ENCODE measurements around the gene MLPH.

MLPH gene

GRCh38 chr2:237536617-237537016 lies 49.6 kb downstream of the MLPH start:
- Mint-ChIP-seq H3K4me3 (no peak overlapping the region), H3K4me1 (ENCODE audit: low read depth) (no peaks in the 10 kb centered on the region), H3K9me3 (no peaks in the 10 kb centered on the region), H3K27ac (no peak overlapping the region), H3K36me3 (ENCODE audit: low read depth) (no peaks in the 10 kb centered on the region), H3K27me3 (ENCODE audit: low read depth) (no peaks in the 10 kb centered on the region)
- no peak for DNase-seq (ENCODE audit: low spot score)

- no peaks in the 10 kb centered on the region for H3K27me3 Mint-ChIP-seq (ENCODE audit: low read depth)
- H3K4me3 Mint-ChIP-seq: no peak overlapping the region
- no peaks in the 10 kb centered on the region for H3K4me1 Mint-ChIP-seq (ENCODE audit: low read depth)
- no peaks in the 10 kb centered on the region for H3K36me3 Mint-ChIP-seq (ENCODE audit: low read depth)
- DNase-seq (ENCODE audit: low spot score): no peak
- H3K27ac Mint-ChIP-seq: no peak overlapping the region
- H3K9me3 Mint-ChIP-seq: no peaks in the 10 kb centered on the region
Measured at GRCh38 chr2:237538001-237538720, 51.1 kb downstream of the MLPH start.

GRCh38 chr2:237538901-237539300 lies 51.9 kb downstream of the MLPH start:
- Mint-ChIP-seq H3K36me3 (ENCODE audit: low read depth) (no peaks in the 10 kb centered on the region), H3K27ac (no peak overlapping the region), H3K4me1 (ENCODE audit: low read depth) (no peaks in the 10 kb centered on the region), H3K4me3 (no peak overlapping the region), H3K27me3 (ENCODE audit: low read depth) (no peaks in the 10 kb centered on the region), H3K9me3 (no peaks in the 10 kb centered on the region)
- no peak for DNase-seq (ENCODE audit: low spot score)

- DNase-seq (ENCODE audit: low spot score): no peak
- H3K4me1 Mint-ChIP-seq (ENCODE audit: low read depth): no peaks in the 10 kb centered on the region
- no peak overlapping the region for H3K27ac Mint-ChIP-seq
- no peaks in the 10 kb centered on the region for H3K27me3 Mint-ChIP-seq (ENCODE audit: low read depth)
- no peaks in the 10 kb centered on the region for H3K36me3 Mint-ChIP-seq (ENCODE audit: low read depth)
- no peak overlapping the region for H3K4me3 Mint-ChIP-seq
- H3K9me3 Mint-ChIP-seq: no peaks in the 10 kb centered on the region
Measured at GRCh38 chr2:237539681-237540080, 52.6 kb downstream of the MLPH start.

- Mint-ChIP-seq H3K4me3 (no peak overlapping the region), H3K27me3 (ENCODE audit: low read depth) (no peaks in the 10 kb centered on the region), H3K27ac (no peak overlapping the region), H3K9me3 (no peaks in the 10 kb centered on the region), H3K36me3 (ENCODE audit: low read depth) (no peaks in the 10 kb centered on the region), H3K4me1 (ENCODE audit: low read depth) (no peaks in the 10 kb centered on the region)
- DNase-seq (ENCODE audit: low spot score): no peak
Measured at GRCh38 chr2:237540223-237540775, 53.2 kb downstream of the MLPH start.

GRCh38 chr2:237540823-237541222 lies 53.8 kb downstream of the MLPH start:
- Mint-ChIP-seq H3K27me3 (ENCODE audit: low read depth) (no peaks in the 10 kb centered on the region), H3K9me3 (no peaks in the 10 kb centered on the region), H3K4me1 (ENCODE audit: low read depth) (no peaks in the 10 kb centered on the region), H3K4me3 (no peak overlapping the region), H3K36me3 (ENCODE audit: low read depth) (no peaks in the 10 kb centered on the region), H3K27ac (no peak overlapping the region)
- DNase-seq (ENCODE audit: low spot score): no peak

- Mint-ChIP-seq H3K4me1 (ENCODE audit: low read depth) (no peaks in the 10 kb centered on the region), H3K27me3 (ENCODE audit: low read depth) (no peaks in the 10 kb centered on the region), H3K4me3 (no peak overlapping the region), H3K36me3 (ENCODE audit: low read depth) (no peaks in the 10 kb centered on the region), H3K9me3 (no peaks in the 10 kb centered on the region), H3K27ac (no peak overlapping the region)
- no peak for DNase-seq (ENCODE audit: low spot score)
Measured at GRCh38 chr2:237541243-237541642, 54.2 kb downstream of the MLPH start.

- Mint-ChIP-seq H3K36me3 (ENCODE audit: low read depth) (no peaks in the 10 kb centered on the region), H3K4me1 (ENCODE audit: low read depth) (no peaks in the 10 kb centered on the region), H3K27ac (no peak overlapping the region), H3K4me3 (no peak overlapping the region), H3K9me3 (no peaks in the 10 kb centered on the region), H3K27me3 (ENCODE audit: low read depth) (no peaks in the 10 kb centered on the region)
- no peak for DNase-seq (ENCODE audit: low spot score)
Measured at GRCh38 chr2:237542001-237542704, 55.1 kb downstream of the MLPH start.

GRCh38 chr2:237546040-237546875 lies 59.2 kb downstream of the MLPH start:
- Mint-ChIP-seq H3K27me3 (ENCODE audit: low read depth) (no peaks in the 10 kb centered on the region), H3K27ac (no peak overlapping the region), H3K4me3 (no peak overlapping the region), H3K9me3 (no peaks in the 10 kb centered on the region), H3K4me1 (ENCODE audit: low read depth) (no peaks in the 10 kb centered on the region), H3K36me3 (ENCODE audit: low read depth) (no peaks in the 10 kb centered on the region)
- no peak for DNase-seq (ENCODE audit: low spot score)

GRCh38 chr2:237546876-237547395 lies 59.9 kb downstream of the MLPH start:
- H3K27me3 Mint-ChIP-seq (ENCODE audit: low read depth): no peaks in the 10 kb centered on the region
- H3K36me3 Mint-ChIP-seq (ENCODE audit: low read depth): no peaks in the 10 kb centered on the region
- H3K4me1 Mint-ChIP-seq (ENCODE audit: low read depth): no peaks in the 10 kb centered on the region
- no peak overlapping the region for H3K4me3 Mint-ChIP-seq
- no peak for DNase-seq (ENCODE audit: low spot score)
- H3K9me3 Mint-ChIP-seq: no peaks in the 10 kb centered on the region
- no peak overlapping the region for H3K27ac Mint-ChIP-seq

- DNase-seq (ENCODE audit: low spot score): no peak
- H3K27me3 Mint-ChIP-seq (ENCODE audit: low read depth): no peaks in the 10 kb centered on the region
- no peaks in the 10 kb centered on the region for H3K9me3 Mint-ChIP-seq
- no peaks in the 10 kb centered on the region for H3K4me1 Mint-ChIP-seq (ENCODE audit: low read depth)
- no peak overlapping the region for H3K4me3 Mint-ChIP-seq
- no peak overlapping the region for H3K27ac Mint-ChIP-seq
- no peaks in the 10 kb centered on the region for H3K36me3 Mint-ChIP-seq (ENCODE audit: low read depth)
Measured at GRCh38 chr2:237547841-237548416, 60.9 kb downstream of the MLPH start.

GRCh38 chr2:237549216-237549615 lies 62.2 kb downstream of the MLPH start:
- DNase-seq (ENCODE audit: low spot score): no peak
- H3K27me3 Mint-ChIP-seq (ENCODE audit: low read depth): no peaks in the 10 kb centered on the region
- no peaks in the 10 kb centered on the region for H3K36me3 Mint-ChIP-seq (ENCODE audit: low read depth)
- H3K4me3 Mint-ChIP-seq: no peak overlapping the region
- no peaks in the 10 kb centered on the region for H3K9me3 Mint-ChIP-seq
- H3K4me1 Mint-ChIP-seq (ENCODE audit: low read depth): no peaks in the 10 kb centered on the region
- H3K27ac Mint-ChIP-seq: no peak overlapping the region

- Mint-ChIP-seq H3K4me1 (ENCODE audit: low read depth) (no peaks in the 10 kb centered on the region), H3K27me3 (ENCODE audit: low read depth) (no peaks in the 10 kb centered on the region), H3K27ac (no peak overlapping the region), H3K9me3 (no peaks in the 10 kb centered on the region), H3K36me3 (ENCODE audit: low read depth) (no peaks in the 10 kb centered on the region), H3K4me3 (no peak overlapping the region)
- no peak for DNase-seq (ENCODE audit: low spot score)
Measured at GRCh38 chr2:237549643-237550415, 62.8 kb downstream of the MLPH start.

Measured in T-helper 2 cell treated with Interferon-gamma antibody and Interleukin-4, amounts not matched to agents 5 μg/mL and 100 μg/mL, for 36 hours (primary cell).